ENCODE results near the gene RAB28.
A peak's percentile ranks its signal among the peaks of the same experiment; 100 is the strongest.
"Not testable (repeated sequence)": the region's sequence is repeated elsewhere in the genome, so short reads cannot be mapped to it uniquely, and the experiment has no call there.

RAB28 gene

GRCh38 chr4:13452927-13453579, 31.1 kb downstream of the RAB28 start:
- DNase-seq = no peak

GRCh38 chr4:13449590-13449989, 34.5 kb downstream of the RAB28 start:
- no peak for DNase-seq

GRCh38 chr4:13445841-13446790, 38.0 kb downstream of the RAB28 start:
- no peak for DNase-seq

- DNase-seq = no peak
These were observed 42.6 kb downstream of the RAB28 start for GRCh38 chr4:13441506-13441905.

GRCh38 chr4:13436962-13437361, 47.2 kb downstream of the RAB28 start:
- DNase-seq = no peak

GRCh38 chr4:13432453-13432852, 51.7 kb downstream of the RAB28 start:
- no peak for DNase-seq

GRCh38 chr4:13430834-13431568, 53.1 kb downstream of the RAB28 start:
- no peak for DNase-seq

- DNase-seq = no peak
These were observed 56.4 kb downstream of the RAB28 start for GRCh38 chr4:13427599-13428325.

- DNase-seq = no peak
These were observed 68.9 kb downstream of the RAB28 start for GRCh38 chr4:13415068-13415785.

GRCh38 chr4:13413729-13414437, 70.3 kb downstream of the RAB28 start:
- DNase-seq = peak in 2 of 58 donors; percentile 2 to 7

GRCh38 chr4:13411942-13412341, 72.2 kb downstream of the RAB28 start:
- no peak for DNase-seq

- no peak for DNase-seq
These were observed 74.8 kb downstream of the RAB28 start for GRCh38 chr4:13409324-13409723.

- not testable (repeated sequence) for DNase-seq
These were observed 78.0 kb downstream of the RAB28 start for GRCh38 chr4:13406156-13406555.

- DNase-seq = no peak
These were observed 80.3 kb downstream of the RAB28 start for GRCh38 chr4:13403833-13404232.

GRCh38 chr4:13403326-13403725, 80.8 kb downstream of the RAB28 start:
- DNase-seq = no peak

- no peak for DNase-seq
These were observed 84.9 kb downstream of the RAB28 start for GRCh38 chr4:13399257-13399656.

GRCh38 chr4:13396161-13396560, 88.0 kb downstream of the RAB28 start:
- no peak for DNase-seq

GRCh38 chr4:13389901-13390300, 94.2 kb downstream of the RAB28 start:
- not testable (repeated sequence) for DNase-seq

- no peak for DNase-seq
These were observed 97.6 kb downstream of the RAB28 start for GRCh38 chr4:13386405-13387107.

Data from anterior cingulate cortex (tissue), 58 donors.